NCI-H2196 (cell line): ENCODE data around the gene ZNF41.
"Not testable (repeated sequence)": the region's sequence is repeated elsewhere in the genome, so short reads cannot be mapped to it uniquely, and the experiment has no call there.

ENCODE experiments used
- DNase-seq: peaks from one replicate; lab custom pipeline; 2025; ENCODE audit not compliant: unreplicated experiment; lab: John Stamatoyannopoulos, UW

The ZNF41 gene

GRCh38 chrX:47482512-47483305, at the start of gene ZNF41:
Gene ZNF41, minus strand, starts transcription at chrX:47483222. Its CDS starts 15,741 bp downstream, at chrX:47467481.
- peak; percentile 77 for DNase-seq

GRCh38 chrX:47530049-47530448, 47.0 kb upstream of the ZNF41 start:
- DNase-seq = no peak

GRCh38 chrX:47529548-47529947, 46.5 kb upstream of the ZNF41 start:
- DNase-seq = no peak

GRCh38 chrX:47523713-47524166, 40.7 kb upstream of the ZNF41 start:
- no peak for DNase-seq

- DNase-seq = peak; percentile 57
These were observed 40.3 kb upstream of the ZNF41 start for GRCh38 chrX:47523297-47523696.

- no peak for DNase-seq
These were observed 35.1 kb upstream of the ZNF41 start for GRCh38 chrX:47518144-47518543.

GRCh38 chrX:47515941-47516665, 33.1 kb upstream of the ZNF41 start:
- DNase-seq = no peak

GRCh38 chrX:47514533-47515235, 31.7 kb upstream of the ZNF41 start:
- DNase-seq = no peak

- DNase-seq = not testable (repeated sequence)
These were observed 30.3 kb upstream of the ZNF41 start for GRCh38 chrX:47513034-47513965.

GRCh38 chrX:47512383-47512782, 29.4 kb upstream of the ZNF41 start:
- DNase-seq = not testable (repeated sequence)

GRCh38 chrX:47507153-47507867, 24.3 kb upstream of the ZNF41 start:
- DNase-seq = no peak

GRCh38 chrX:47503151-47503550, 20.1 kb upstream of the ZNF41 start:
- no peak for DNase-seq

- DNase-seq = no peak
These were observed 19.5 kb upstream of the ZNF41 start for GRCh38 chrX:47502316-47503125.

- DNase-seq = no peak
These were observed 18.4 kb upstream of the ZNF41 start for GRCh38 chrX:47501226-47502074.

- DNase-seq = no peak
These were observed 17.5 kb upstream of the ZNF41 start for GRCh38 chrX:47500554-47500953.

- DNase-seq = no peak
These were observed 16.3 kb upstream of the ZNF41 start for GRCh38 chrX:47499293-47499692.

GRCh38 chrX:47498411-47498810, 15.4 kb upstream of the ZNF41 start:
- DNase-seq = no peak

- DNase-seq = no peak
These were observed 14.4 kb upstream of the ZNF41 start for GRCh38 chrX:47497271-47497888.
